ENCODE results near the gene RARA.

The RARA gene

GRCh38 chr17:40316571-40317344 is 7.8 kb downstream of the RARA start:
- no peak for DNase-seq

- no peak for DNase-seq
Measured at GRCh38 chr17:40317345-40317873, 8.4 kb downstream of the RARA start.

GRCh38 chr17:40317880-40318829 is 9.2 kb downstream of the RARA start:
- DNase-seq = peak; percentile 87

- no peak for DNase-seq
Measured at GRCh38 chr17:40318830-40319391, 9.9 kb downstream of the RARA start.

- DNase-seq = peak; percentile 85
Measured at GRCh38 chr17:40319651-40320540, 10.9 kb downstream of the RARA start.

- peak; percentile 68 for DNase-seq
Measured at GRCh38 chr17:40320756-40321523, 12.0 kb downstream of the RARA start.

- DNase-seq = no peak
Measured at GRCh38 chr17:40321524-40321929, 12.5 kb downstream of the RARA start.

GRCh38 chr17:40321961-40322357 is 13.0 kb downstream of the RARA start:
- no peak for DNase-seq

- DNase-seq = peak; percentile 90
Measured at GRCh38 chr17:40322358-40323315, 13.7 kb downstream of the RARA start.

GRCh38 chr17:40323391-40324381 is 14.7 kb downstream of the RARA start:
- DNase-seq = peak; percentile 82

GRCh38 chr17:40325156-40326013 is 16.4 kb downstream of the RARA start:
- peak; percentile 51 for DNase-seq

- DNase-seq = peak; percentile 57
Measured at GRCh38 chr17:40326014-40326831, 17.2 kb downstream of the RARA start.

- DNase-seq = no peak
Measured at GRCh38 chr17:40326832-40327199, 17.8 kb downstream of the RARA start.

- no peak for DNase-seq
Measured at GRCh38 chr17:40327244-40327729, 18.3 kb downstream of the RARA start.

- DNase-seq = no peak
Measured at GRCh38 chr17:40327735-40328385, 18.9 kb downstream of the RARA start.

GRCh38 chr17:40328386-40328766 is 19.4 kb downstream of the RARA start:
- DNase-seq = no peak
